SU-DHL-6 (cell line): ENCODE data around the gene CCDC8.

Experiments
- H2AFZ ChIP-seq: fragments of 200-600 bp; sonication (generic); 2 replicates; pipeline ENCODE4 v1.6.1; 2014; ENCODE audit warnings: low read depth, mild to moderate bottlenecking, moderate library complexity, mixed read lengths, antibody characterized with exemption, low read length; ENCODE audit not compliant: severe bottlenecking
- H3F3A ChIP-seq: fragments of 200-600 bp; shearing (Covaris generic); 2 replicates; pipeline ENCODE4 v1.6.0; 2016; ENCODE audit warnings: antibody characterized with exemption, mild to moderate bottlenecking; ENCODE audit not compliant: insufficient read depth
- H3K27ac ChIP-seq: fragments of 200-600 bp; sonication (generic); 2 replicates; pipeline ENCODE4 v1.5.1; 2016; ENCODE audit warnings: low read depth, mild to moderate bottlenecking, low read length, moderate library complexity, mixed read lengths
- H3K27me3 ChIP-seq: fragments of 200-600 bp; sonication (generic), shearing (Covaris generic); 2 replicates; pipeline ENCODE4 v1.6.0; 2014; ENCODE audit warnings: mild to moderate bottlenecking, low read length
- H3K36me3 ChIP-seq: fragments of 200-600 bp; sonication (generic); 2 replicates; pipeline ENCODE4 v1.6.1; 2014; ENCODE audit warnings: mild to moderate bottlenecking, low read length, mixed read lengths
- H3K4me2 ChIP-seq: fragments of 300-600, 200-600 bp; shearing (Covaris generic), sonication (generic); 2 replicates; pipeline ENCODE4 v1.6.0; 2014; ENCODE audit warnings: low read length, low read depth, mild to moderate bottlenecking; ENCODE audit not compliant: poor library complexity, severe bottlenecking
- H3K4me3 ChIP-seq: fragments of 200-600 bp; sonication (generic); 2 replicates; pipeline ENCODE4 v1.5.1; 2014; ENCODE audit warnings: antibody characterized with exemption, low read length, mild to moderate bottlenecking, mixed read lengths; ENCODE audit not compliant: insufficient read depth, poor library complexity, severe bottlenecking
- H3K79me2 ChIP-seq: fragments of 200-600 bp; sonication (generic); 2 replicates; pipeline ENCODE4 v1.6.1; 2014; ENCODE audit warnings: mild to moderate bottlenecking, low read length, moderate library complexity; ENCODE audit not compliant: insufficient read depth
- H3K9ac ChIP-seq: fragments of 200-600 bp; sonication (generic); 2 replicates; pipeline ENCODE4 v1.7.0; 2014; ENCODE audit warnings: mild to moderate bottlenecking, low read length
- H3K9me2 ChIP-seq: fragments of 200-600 bp; sonication (generic); replicated peaks from 2 replicates; pipeline ENCODE4 v1.6.1; 2014; ENCODE audit warnings: low read length; ENCODE audit not compliant: insufficient read depth
- H3K9me3 ChIP-seq: fragments of 200-600 bp; sonication (generic); 2 replicates; pipeline ENCODE4 v1.6.1; 2014; ENCODE audit warnings: low read length, mixed read lengths; ENCODE audit not compliant: insufficient read depth
- H4K20me1 ChIP-seq: fragments of 200-600 bp; sonication (generic); 2 replicates; pipeline ENCODE4 v1.6.1; 2014; ENCODE audit warnings: low read depth, mild to moderate bottlenecking, antibody characterized with exemption, low read length, moderate library complexity, mixed read lengths
- CTCF ChIP-seq: fragments of 200-600 bp; sonication (generic); IDR thresholded peaks from one replicate; pipeline ENCODE4 v1.5.1; 2017; ENCODE audit warnings: antibody characterized with exemption, mild to moderate bottlenecking, low read length, moderate library complexity; ENCODE audit not compliant: insufficient read depth, poor library complexity, severe bottlenecking
- EZH2phosphoT487 ChIP-seq: fragments of 200-600 bp; sonication (generic), shearing (Covaris generic); conservative IDR thresholded peaks from 2 replicates; pipeline ENCODE4 v1.6.1; 2018; ENCODE audit warnings: mild to moderate bottlenecking, antibody characterized with exemption, low read length, moderate library complexity, mixed read lengths

The CCDC8 gene

GRCh38 chr19:46383846-46384245 lies 29.5 kb downstream of the CCDC8 start:
- Histone ChIP-seq H3K9me2 (no peaks in the 10 kb centered on the region), H3K27ac (no peak overlapping the region), H3K27me3 (no peaks in the 10 kb centered on the region), H4K20me1 (0 out of 2 replicates have a peak, but pooled peaks cover 4% of the 10 kb centered on the region), H3K4me2 (no peak overlapping the region), H3F3A (no peaks in the 10 kb centered on the region), H2AFZ (no peak overlapping the region), H3K79me2 (peaks cover 17% of the 10 kb centered on the region; the same call in 1 of the 2 replicates), H3K4me3 (no peak overlapping the region), H3K9me3 (no peaks in the 10 kb centered on the region), H3K9ac (no peak overlapping the region), H3K36me3 (peaks cover 15% of the 10 kb centered on the region; the same call in 1 of the 2 replicates)
- TF ChIP-seq EZH2phosphoT487, result no peak

GRCh38 chr19:46383171-46383815 lies 30.1 kb downstream of the CCDC8 start:
- no peak overlapping the region for H3K4me3 ChIP-seq
- H3K4me2 ChIP-seq, result no peak overlapping the region
- H3K9me3 ChIP-seq, result no peaks in the 10 kb centered on the region
- H3K9ac ChIP-seq, result no peak overlapping the region
- no peaks in the 10 kb centered on the region for H3F3A ChIP-seq
- TF ChIP-seq EZH2phosphoT487 (no peak), CTCF (no peak)
- H3K9me2 ChIP-seq, result no peaks in the 10 kb centered on the region
- 0 out of 2 replicates have a peak, but pooled peaks cover 4% of the 10 kb centered on the region for H4K20me1 ChIP-seq
- H3K27ac ChIP-seq, result no peak overlapping the region
- no peak overlapping the region for H2AFZ ChIP-seq
- H3K36me3 ChIP-seq, result peaks cover 18% of the 10 kb centered on the region; the same call in 1 of the 2 replicates
- peaks cover 17% of the 10 kb centered on the region; the same call in 1 of the 2 replicates for H3K79me2 ChIP-seq
- H3K27me3 ChIP-seq, result no peaks in the 10 kb centered on the region

- no peak overlapping the region for H3K9ac ChIP-seq
- H3K27ac ChIP-seq, result no peak overlapping the region
- TF ChIP-seq EZH2phosphoT487 (no peak), CTCF (no peak)
- no peaks in the 10 kb centered on the region for H3K9me3 ChIP-seq
- H3K79me2 ChIP-seq, result peaks cover 17% of the 10 kb centered on the region; the same call in 1 of the 2 replicates
- H3K27me3 ChIP-seq, result no peaks in the 10 kb centered on the region
- H4K20me1 ChIP-seq, result 0 out of 2 replicates have a peak, but pooled peaks cover 4% of the 10 kb centered on the region
- no peaks in the 10 kb centered on the region for H3F3A ChIP-seq
- H3K4me2 ChIP-seq, result no peak overlapping the region
- H3K9me2 ChIP-seq, result no peaks in the 10 kb centered on the region
- H3K36me3 ChIP-seq, result peaks cover 23% of the 10 kb centered on the region; the same call in 1 of the 2 replicates
- H2AFZ ChIP-seq, result no peak overlapping the region
- no peak overlapping the region for H3K4me3 ChIP-seq
Measured at GRCh38 chr19:46381756-46382345, 31.5 kb downstream of the CCDC8 start.

- TF ChIP-seq EZH2phosphoT487 (no peak), CTCF (no peak)
- H3K36me3 ChIP-seq, result peaks cover 23% of the 10 kb centered on the region; the same call in 1 of the 2 replicates
- no peak overlapping the region for H3K9ac ChIP-seq
- H2AFZ ChIP-seq, result no peak overlapping the region
- H3K9me3 ChIP-seq, result no peaks in the 10 kb centered on the region
- no peak overlapping the region for H3K4me2 ChIP-seq
- no peak overlapping the region for H3K4me3 ChIP-seq
- no peaks in the 10 kb centered on the region for H3K9me2 ChIP-seq
- 0 out of 2 replicates have a peak, but pooled peaks cover 4% of the 10 kb centered on the region for H4K20me1 ChIP-seq
- no peaks in the 10 kb centered on the region for H3F3A ChIP-seq
- no peak overlapping the region for H3K27ac ChIP-seq
- peaks cover 17% of the 10 kb centered on the region; the same call in 1 of the 2 replicates for H3K79me2 ChIP-seq
- no peaks in the 10 kb centered on the region for H3K27me3 ChIP-seq
Measured at GRCh38 chr19:46381346-46381745, 32.0 kb downstream of the CCDC8 start.
